Aorta (tissue), 5 donors: ENCODE data around the gene VASP. TPM values are rescaled to one million over a fixed set of nuclear protein-coding genes. Genes with fewer than 3 reads are reported as not detected.
A peak's percentile ranks its signal among the peaks of the same experiment; 100 is the strongest.

Experiments used
- ATAC-seq: fragments of 200-7000 bp; cut with Tn5 transposase; one replicate; pipeline ENCODE4 v1.9.1; 2022; ENCODE audit warnings: moderate library complexity; ENCODE audit not compliant: low FRiP score
- DNase-seq, 2 donors: peaks; one replicate each; pipeline ENCODE4 v3.0.0-alpha.2; 2020
- H3K27ac ChIP-seq, 2 donors: one replicate each; pipeline ENCODE4 v1.5.1; 2013; ENCODE audit warnings: low read length in 2 of 2, mild to moderate bottlenecking in 2 of 2, moderate library complexity in 2 of 2, control low read depth in 1 of 2, inconsistent platforms in 1 of 2, low read depth in 1 of 2
- H3K27me3 ChIP-seq, 2 donors: one replicate each; pipeline ENCODE4 v1.6.1; 2013; ENCODE audit warnings: control low read depth in 1 of 2, low read length in 1 of 2, mild to moderate bottlenecking in 1 of 2, moderate library complexity in 1 of 2; ENCODE audit not compliant: insufficient read depth in 2 of 2, control insufficient read depth in 1 of 2
- H3K36me3 ChIP-seq, 2 donors: one replicate each; pipeline ENCODE4 v1.6.1; 2013; ENCODE audit warnings: control low read depth in 1 of 2, low read length in 1 of 2, mild to moderate bottlenecking in 1 of 2; ENCODE audit not compliant: insufficient read depth in 2 of 2, control insufficient read depth in 1 of 2
- H3K4me1 ChIP-seq, 2 donors: one replicate each; pipeline ENCODE4 v1.6.1; 2013; ENCODE audit warnings: low read length in 2 of 2, control low read depth in 1 of 2, mild to moderate bottlenecking in 1 of 2, moderate library complexity in 1 of 2; ENCODE audit not compliant: insufficient read depth in 2 of 2, control insufficient read depth in 1 of 2
- H3K4me3 ChIP-seq, 2 donors: one replicate each; pipeline ENCODE4 v1.5.1; 2013; ENCODE audit warnings: low read length in 2 of 2, control low read depth in 1 of 2, mild to moderate bottlenecking in 1 of 2
- H3K9me3 ChIP-seq: one replicate; pipeline ENCODE4 v1.6.1; 2013; ENCODE audit warnings: mild to moderate bottlenecking, low read length; ENCODE audit not compliant: control insufficient read depth
- WGBS, 2 donors: extraction: QIAGEN DNeasy Blood & Tissue Kit; methylation state at CpG; one replicate each; pipeline ENCODE4 v1.1.7; 2013; 5-methylcytosine and 5-hydroxymethylcytosine counted together
- intact Hi-C, 2 donors: fragments of 100-400 bp; cut with DNase I; formaldehyde crosslinking; loops; one replicate each; pipeline versions ENCODE4 v1.14.2 to v1.15.0; 2022
- polyA plus RNA-seq, 2 donors: library from polyadenylated mRNA; stranded (reverse); fragments of 200-250 nt; gene quantifications; one replicate each; pipeline ENCODE4 v1.2.3, GENCODE V29; 2013
- total RNA-seq, 2 donors: library from RNA; stranded (reverse); fragmentation: NEBNext Ultra II Directional; extraction: Animal tissue kit (Norgen Biotek cat#: 25700); gene quantifications; one replicate each; pipeline ENCODE4 v1.2.1, GENCODE V29; 2021
- donor health status: healthy with polysubstance abuse.
- donor health status: Bipolar disorder and iron deficiency.
- donor health status: DM: no; HTN: no; CAD: no.
- donor health status: DM: no; HTN: no; CAD: no.
- donor health status: DM: yes; HTN: yes; CAD: no.

The VASP gene
- total and polyA plus RNA-seq, 4 donors, result 56.0 to 192 (median 91.2) TPM

DNA sequence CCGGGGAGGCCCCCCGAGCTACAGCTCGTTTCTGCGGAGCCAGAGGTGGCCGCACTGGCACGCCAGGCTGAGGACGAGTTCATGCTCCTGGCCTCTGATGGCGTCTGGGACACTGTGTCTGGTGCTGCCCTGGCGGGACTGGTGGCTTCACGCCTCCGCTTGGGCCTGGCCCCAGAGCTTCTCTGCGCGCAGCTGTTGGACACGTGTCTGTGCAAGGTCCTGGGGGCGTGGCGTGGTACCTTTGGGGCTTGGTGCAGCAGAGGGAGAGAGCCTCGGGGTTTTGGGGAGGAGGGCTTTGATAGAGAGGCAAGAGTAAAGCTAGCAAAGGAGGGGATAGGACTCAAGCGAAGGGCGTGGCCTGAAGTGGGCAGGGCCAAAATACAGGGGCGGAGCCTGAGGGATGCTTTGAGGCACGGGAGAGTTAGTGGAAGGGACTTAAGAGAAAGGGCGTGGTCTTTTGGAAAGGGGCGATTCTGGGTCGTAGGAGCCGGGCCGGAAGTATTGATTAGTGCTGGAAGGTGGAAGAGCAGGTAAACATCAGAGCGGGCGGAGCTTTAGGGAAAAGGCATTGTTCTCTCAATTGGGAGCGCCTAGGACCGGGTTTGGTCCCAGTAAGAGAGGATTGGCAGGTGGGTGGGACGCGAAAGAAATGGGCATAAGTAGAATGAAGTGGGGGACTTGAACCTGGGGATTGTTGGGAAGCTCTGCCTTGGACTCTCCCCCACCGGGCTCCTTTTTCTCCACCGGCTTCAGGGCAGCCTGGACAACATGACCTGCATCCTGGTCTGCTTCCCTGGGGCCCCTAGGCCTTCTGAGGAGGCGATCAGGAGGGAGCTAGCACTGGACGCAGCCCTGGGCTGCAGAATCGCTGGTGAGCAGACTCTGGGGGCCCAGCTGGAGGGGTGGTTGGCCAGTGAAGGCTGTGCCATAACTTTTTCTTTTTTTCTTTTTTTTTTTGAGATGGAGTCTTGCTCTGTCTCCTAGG lies 7.8 kb upstream of the VASP start:
- ATAC-seq (no peak), DNase-seq (peak in 1 of 2 donors; percentile 71)
- no peaks in the 10 kb centered on the region for H3K9me3 ChIP-seq
- H3K27ac ChIP-seq, result no peak overlapping the region
- H3K4me1 ChIP-seq, result no peaks in the 10 kb centered on the region
- 10 to 11% methylated on average over 37 of the region's 37 CpGs for WGBS, 2 donors
- no peaks in the 10 kb centered on the region for H3K36me3 ChIP-seq
- H3K4me3 ChIP-seq, result no peak overlapping the region
- intact Hi-C loops, result no loop called here
- no peaks in the 10 kb centered on the region for H3K27me3 ChIP-seq

DNA sequence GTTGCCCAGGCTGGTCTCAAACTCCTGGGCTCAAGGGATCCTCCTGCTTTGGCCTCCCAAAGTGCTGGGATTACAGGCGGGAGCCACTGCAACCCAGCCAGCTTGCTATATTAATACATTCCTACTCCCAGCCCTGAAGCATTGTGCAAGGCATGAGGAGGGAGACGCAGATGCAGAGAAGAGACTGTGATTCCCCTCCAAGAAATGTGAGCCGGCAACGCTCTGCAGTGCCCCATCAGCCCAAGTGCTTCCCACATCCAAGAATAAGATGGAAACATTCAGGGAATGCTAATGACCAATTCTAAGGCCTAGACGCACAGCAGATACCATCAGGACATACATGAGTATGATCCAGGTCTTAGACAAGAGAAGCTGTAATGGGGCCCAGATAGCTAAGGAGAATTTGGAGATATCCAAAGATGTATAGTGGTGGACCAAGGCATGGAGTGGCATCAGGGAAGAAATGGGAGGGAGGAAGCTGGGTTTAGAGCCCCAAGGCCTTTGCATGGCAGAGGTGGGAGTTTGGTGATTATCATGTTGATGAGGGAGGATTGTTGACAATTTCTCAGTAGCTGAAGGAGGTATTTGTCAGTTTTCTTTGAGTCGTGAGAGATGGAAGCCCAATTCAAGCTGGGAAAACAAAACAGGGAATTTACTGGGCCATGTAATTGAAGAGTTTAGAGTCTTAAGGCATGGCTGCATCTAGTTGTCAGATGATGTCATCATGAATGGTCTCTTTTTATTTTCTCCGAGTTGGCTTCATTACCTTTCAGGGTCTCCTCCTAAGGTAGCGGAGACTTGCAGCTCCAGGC lies 6.2 kb upstream of the VASP start:
- no peaks in the 10 kb centered on the region for H3K36me3 ChIP-seq
- H3K9me3 ChIP-seq, result no peaks in the 10 kb centered on the region
- no peak for DNase-seq
- H3K27ac ChIP-seq, result no peak overlapping the region
- no peak for ATAC-seq
- intact Hi-C loops, result no loop called here
- no peaks in the 10 kb centered on the region for H3K4me1 ChIP-seq
- no peaks in the 10 kb centered on the region for H3K27me3 ChIP-seq
- WGBS, 2 donors, result 84 to 86% methylated on average over 8 of the region's 8 CpGs
- no peak overlapping the region for H3K4me3 ChIP-seq

DNA sequence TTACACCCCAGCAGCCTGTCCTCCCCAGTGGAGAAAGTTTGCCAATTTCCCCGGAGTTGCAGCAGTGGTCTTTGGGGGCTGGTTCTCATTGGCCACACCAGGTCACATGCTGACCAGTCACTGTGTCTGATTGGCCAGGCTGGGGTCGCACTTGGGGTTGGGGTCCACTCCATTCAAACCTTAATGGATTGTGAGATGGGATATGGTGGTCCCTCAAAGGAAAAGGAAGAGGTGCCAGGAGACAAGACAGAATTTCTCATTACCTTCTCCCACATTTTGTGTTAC lies 5.6 kb upstream of the VASP start:
- no peaks in the 10 kb centered on the region for H3K9me3 ChIP-seq
- H3K4me1 ChIP-seq, result no peaks in the 10 kb centered on the region
- H3K36me3 ChIP-seq, result no peaks in the 10 kb centered on the region
- H3K27ac ChIP-seq, result no peak overlapping the region
- no peak overlapping the region for H3K4me3 ChIP-seq
- ATAC-seq, result no peak
- WGBS, 2 donors, result 57 to 67% methylated on average over 2 of the region's 2 CpGs
- H3K27me3 ChIP-seq, result no peaks in the 10 kb centered on the region
- intact Hi-C loops, result no loop called here
- DNase-seq, result no peak

DNA sequence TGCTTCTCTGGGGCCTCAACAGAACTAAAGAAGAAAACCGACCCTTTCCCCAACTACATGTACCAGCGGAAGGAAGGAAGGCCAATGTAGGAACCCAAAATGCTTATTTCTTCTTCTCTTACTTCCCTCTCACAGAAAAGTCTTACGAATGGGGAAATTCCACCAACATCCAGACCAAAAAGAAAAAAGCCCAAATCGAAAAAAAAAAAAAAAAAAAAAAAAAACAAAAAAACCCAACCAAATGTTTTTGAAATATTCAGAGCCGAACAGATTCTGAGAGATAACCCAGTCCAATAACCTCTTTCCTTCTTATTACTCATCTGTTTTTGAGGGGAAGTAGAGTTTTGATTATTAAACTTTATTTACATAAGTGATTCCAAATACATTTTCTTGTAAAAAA lies 5.2 kb upstream of the VASP start:
- no peaks in the 10 kb centered on the region for H3K27me3 ChIP-seq
- H3K4me1 ChIP-seq, result no peaks in the 10 kb centered on the region
- intact Hi-C loops, result no loop called here
- 67 to 72% methylated on average over 5 of the region's 5 CpGs for WGBS, 2 donors
- no peak overlapping the region for H3K4me3 ChIP-seq
- DNase-seq (no peak), ATAC-seq (no peak)
- H3K27ac ChIP-seq, result no peak overlapping the region
- H3K36me3 ChIP-seq, result no peaks in the 10 kb centered on the region
- no peaks in the 10 kb centered on the region for H3K9me3 ChIP-seq

DNA sequence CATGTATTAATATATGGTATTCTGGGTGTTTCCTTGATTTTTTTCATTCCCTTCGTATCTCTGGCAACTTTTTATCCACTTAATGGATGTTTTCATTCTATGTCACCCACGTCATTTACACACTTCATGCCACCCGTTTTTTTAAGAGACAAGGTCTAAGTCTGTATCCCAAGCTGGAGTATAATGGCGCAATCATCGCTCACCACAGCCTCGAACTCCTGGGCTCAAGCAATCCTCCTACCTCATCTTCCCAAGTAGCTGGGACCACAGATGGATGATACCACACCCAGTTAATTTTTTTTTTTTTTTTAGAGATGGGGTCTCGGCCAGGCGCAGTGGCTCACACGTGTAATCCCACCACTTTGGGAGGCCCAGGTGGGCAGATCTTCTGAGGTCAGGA lies 3.4 kb upstream of the VASP start:
- no peaks in the 10 kb centered on the region for H3K9me3 ChIP-seq
- 84 to 86% methylated on average over 9 of the region's 9 CpGs for WGBS, 2 donors
- no peaks in the 10 kb centered on the region for H3K27me3 ChIP-seq
- H3K4me1 ChIP-seq, result no peaks in the 10 kb centered on the region
- DNase-seq (no peak), ATAC-seq (no peak)
- H3K4me3 ChIP-seq, result no peak overlapping the region
- H3K27ac ChIP-seq, result no peak overlapping the region
- H3K36me3 ChIP-seq, result no peaks in the 10 kb centered on the region
- intact Hi-C loops, result no loop called here

DNA sequence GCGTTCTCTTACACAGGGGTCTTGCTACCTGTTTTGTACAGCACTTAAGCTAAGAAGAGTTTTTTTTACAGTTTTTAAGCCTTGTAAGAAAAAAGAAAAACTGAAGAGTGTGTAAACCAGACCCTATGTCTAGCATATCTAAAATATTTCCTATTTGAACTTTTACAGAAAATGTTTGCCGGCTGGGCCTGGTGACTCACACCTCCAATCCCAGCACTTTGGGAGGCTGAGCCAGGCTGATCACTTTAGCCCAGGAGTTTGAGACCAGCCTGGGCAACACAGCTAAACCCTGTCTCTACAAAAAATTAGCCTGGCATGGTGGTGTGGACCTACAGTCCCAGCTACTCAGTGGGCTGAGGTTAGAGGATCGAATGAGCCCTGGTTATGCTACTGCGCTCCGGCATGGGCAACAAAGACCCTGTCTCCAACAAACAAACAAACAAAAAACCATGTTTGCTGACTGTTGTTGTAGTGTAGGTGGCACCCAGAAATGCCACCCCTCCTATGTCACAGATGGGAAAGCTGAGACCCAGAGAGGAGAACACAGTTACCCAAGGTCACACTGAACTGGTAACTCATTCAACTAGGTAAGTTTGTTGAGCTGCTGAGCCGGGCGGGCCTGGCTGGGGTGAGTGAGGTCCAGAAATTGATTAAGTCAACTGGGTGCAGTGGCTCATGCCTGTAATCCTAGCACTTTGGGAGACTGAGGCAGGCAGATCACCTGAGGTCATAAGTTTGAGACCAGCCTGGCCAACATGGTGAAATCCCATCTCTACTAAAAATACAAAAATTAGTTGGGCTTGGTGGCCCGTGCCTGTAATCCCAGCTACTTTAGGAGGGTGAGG lies 1.9 kb upstream of the VASP start:
- Histone ChIP-seq H3K27me3 (no peaks in the 10 kb centered on the region), H3K9me3 (no peaks in the 10 kb centered on the region), H3K27ac (no peak overlapping the region), H3K4me3 (no peak overlapping the region), H3K4me1 (no peaks in the 10 kb centered on the region), H3K36me3 (no peaks in the 10 kb centered on the region)
- DNase-seq (no peak), ATAC-seq (no peak)
- intact Hi-C loops, result loop anchor here in 1 of 2 donors (5.0 kb wide), 1 partner anchor 137 kb away; no protein-coding TSS in a partner anchor
- 73 to 74% methylated on average over 8 of the region's 8 CpGs for WGBS, 2 donors

DNA sequence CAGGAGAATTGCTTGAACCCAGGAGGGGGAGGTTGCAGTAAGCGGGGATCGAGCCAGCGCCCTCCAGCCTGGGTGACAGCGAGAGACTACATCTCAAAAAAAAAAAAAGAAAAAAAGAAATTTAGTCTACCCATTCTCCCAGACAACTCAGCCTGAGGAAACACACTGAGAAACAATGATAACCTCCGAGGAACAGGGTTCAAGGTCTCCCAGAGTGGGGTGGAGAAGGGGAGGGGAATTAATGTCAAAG lies 1.4 kb upstream of the VASP start:
- H3K4me3 ChIP-seq, result no peak overlapping the region
- peak overlapping the region in 1 of 2 donors; percentile 7 for H3K27ac ChIP-seq
- no peaks in the 10 kb centered on the region for H3K27me3 ChIP-seq
- WGBS, 2 donors, result 68 to 71% methylated on average over 5 of the region's 5 CpGs
- H3K4me1 ChIP-seq, result no peaks in the 10 kb centered on the region
- no peaks in the 10 kb centered on the region for H3K36me3 ChIP-seq
- ATAC-seq, result no peak
- DNase-seq, result no peak
- H3K9me3 ChIP-seq, result no peaks in the 10 kb centered on the region
- intact Hi-C loops, result loop anchor here in 1 of 2 donors (5.0 kb wide), 1 partner anchor 136 kb away; no protein-coding TSS in a partner anchor

DNA sequence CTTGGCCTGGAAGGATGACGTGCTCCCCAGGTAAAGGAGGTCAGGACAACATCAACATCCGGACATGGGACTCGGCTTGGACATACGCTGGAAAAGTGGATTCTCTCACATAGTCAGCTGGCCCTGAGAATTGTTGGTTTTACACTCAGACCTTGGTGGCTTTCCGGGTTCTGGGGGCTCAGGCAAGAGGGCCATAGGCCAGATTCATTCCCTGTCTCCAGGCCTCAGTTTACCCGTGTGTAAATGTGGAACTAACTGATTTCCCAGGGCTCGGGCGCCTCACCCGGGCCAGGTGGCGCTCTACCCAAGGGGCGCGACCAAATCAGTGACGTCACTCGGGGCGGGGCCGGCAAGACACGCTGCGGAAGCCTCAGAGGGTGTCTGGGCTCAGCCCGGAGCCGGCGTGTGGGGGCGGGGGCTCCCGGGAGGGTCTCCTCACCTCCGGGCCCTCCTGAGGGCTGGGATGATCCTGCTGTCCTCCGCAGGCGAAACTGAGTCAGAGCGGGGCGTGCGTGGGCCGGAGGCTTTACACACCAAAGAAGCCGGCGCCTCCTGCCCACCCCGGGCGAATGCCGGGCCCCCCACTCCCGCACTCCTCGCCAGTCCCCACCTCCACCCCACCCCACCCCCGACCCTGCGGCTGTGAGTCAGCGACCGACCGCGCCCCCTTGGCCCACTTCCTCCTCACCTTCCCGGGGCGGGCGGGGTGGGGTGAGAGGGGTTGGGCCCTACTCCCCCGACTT lies 862 bp upstream of the VASP start:
- H3K36me3 ChIP-seq, result no peaks in the 10 kb centered on the region
- no peaks in the 10 kb centered on the region for H3K4me1 ChIP-seq
- peak; percentile 90 for ATAC-seq
- H3K27ac ChIP-seq, result peak overlapping the region in 1 of 2 donors; percentile 30
- H3K27me3 ChIP-seq, result no peaks in the 10 kb centered on the region
- 1 to 2% methylated on average over 35 to 47 of the region's 47 CpGs for WGBS, 2 donors
- DNase-seq, result peak; percentile 97 to 99
- H3K9me3 ChIP-seq, result no peaks in the 10 kb centered on the region
- intact Hi-C loops, result loop anchor here in 1 of 2 donors (5.0 kb wide), 1 partner anchor 136 kb away; no protein-coding TSS in a partner anchor
- H3K4me3 ChIP-seq, result peak overlapping the region; percentile 80 to 99
